ENCODE data around the gene SARS1.

DNA sequence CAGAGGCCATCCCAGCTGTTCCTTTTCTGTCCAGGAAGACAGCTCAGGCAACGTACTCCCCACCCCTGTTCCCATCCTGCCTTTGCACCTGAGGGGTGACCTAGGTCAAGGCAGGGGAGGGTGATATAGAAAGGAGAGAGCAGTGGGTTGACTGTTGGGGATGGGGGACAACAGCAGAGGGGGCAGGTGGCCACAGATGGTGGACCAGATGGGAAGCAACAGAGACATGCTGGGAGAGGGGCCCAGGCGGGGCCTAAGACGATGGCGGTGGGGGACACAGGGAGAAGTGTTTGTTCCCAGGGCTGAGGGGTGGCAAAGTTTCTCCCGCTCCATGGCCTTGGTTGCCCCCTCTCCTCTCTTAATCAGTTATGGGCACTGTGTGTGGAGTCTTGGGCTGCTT lies 42.0 kb downstream of the SARS1 start:
- TF ChIP-seq TCF12 (IDR thresholded peaks at IDR 0.05): no peak
- no peak for TF ChIP-seq GATA2 (CRISPR knock-in tag; IDR thresholded peaks at IDR 0.05)
- TF ChIP-seq, protein P1, sequence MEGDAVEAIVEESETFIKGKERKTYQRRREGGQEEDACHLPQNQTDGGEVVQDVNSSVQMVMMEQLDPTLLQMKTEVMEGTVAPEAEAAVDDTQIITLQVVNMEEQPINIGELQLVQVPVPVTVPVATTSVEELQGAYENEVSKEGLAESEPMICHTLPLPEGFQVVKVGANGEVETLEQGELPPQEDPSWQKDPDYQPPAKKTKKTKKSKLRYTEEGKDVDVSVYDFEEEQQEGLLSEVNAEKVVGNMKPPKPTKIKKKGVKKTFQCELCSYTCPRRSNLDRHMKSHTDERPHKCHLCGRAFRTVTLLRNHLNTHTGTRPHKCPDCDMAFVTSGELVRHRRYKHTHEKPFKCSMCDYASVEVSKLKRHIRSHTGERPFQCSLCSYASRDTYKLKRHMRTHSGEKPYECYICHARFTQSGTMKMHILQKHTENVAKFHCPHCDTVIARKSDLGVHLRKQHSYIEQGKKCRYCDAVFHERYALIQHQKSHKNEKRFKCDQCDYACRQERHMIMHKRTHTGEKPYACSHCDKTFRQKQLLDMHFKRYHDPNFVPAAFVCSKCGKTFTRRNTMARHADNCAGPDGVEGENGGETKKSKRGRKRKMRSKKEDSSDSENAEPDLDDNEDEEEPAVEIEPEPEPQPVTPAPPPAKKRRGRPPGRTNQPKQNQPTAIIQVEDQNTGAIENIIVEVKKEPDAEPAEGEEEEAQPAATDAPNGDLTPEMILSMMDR (IDR thresholded peaks at IDR 0.05): no peak
- no peak for TF ChIP-seq RAD21 (IDR thresholded peaks at IDR 0.05; ENCODE audit: low read length)
- TF ChIP-seq MEF2A (IDR thresholded peaks at IDR 0.05; ENCODE audit: borderline replicate concordance, low read depth): no peak
